ENCODE data around the gene DIAPH2. TPM values are rescaled to one million over a fixed set of nuclear protein-coding genes. Genes with fewer than 3 reads are reported as not detected.

DIAPH2 gene
- total and polyA plus RNA-seq, 12 donors: 1.8 to 13.6 (median 10.1) TPM

DNA sequence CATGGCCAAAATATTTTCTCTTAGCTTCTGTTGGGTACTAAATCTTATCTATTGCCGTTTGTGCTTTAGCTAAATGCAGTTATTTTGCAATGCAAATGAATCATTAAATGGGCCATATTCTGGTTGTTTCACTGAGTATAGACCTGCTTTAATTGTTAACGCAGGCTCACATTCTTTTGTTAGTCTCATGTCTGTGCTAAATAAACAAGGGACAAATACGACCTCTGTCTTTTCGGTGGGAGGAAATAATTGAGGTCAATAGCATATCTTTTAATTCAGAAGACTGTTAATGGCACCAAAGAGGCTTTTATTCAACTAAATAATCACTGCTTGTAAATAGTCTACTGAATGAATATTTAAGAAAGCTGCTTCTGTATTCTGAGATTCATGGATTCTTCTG, 76.9 kb downstream of the DIAPH2 start:
- H3K4me1 ChIP-seq: peaks cover 0 to 5% (median 0%) of the 10 kb centered on the region in 9 donors
- TF ChIP-seq, protein P1, sequence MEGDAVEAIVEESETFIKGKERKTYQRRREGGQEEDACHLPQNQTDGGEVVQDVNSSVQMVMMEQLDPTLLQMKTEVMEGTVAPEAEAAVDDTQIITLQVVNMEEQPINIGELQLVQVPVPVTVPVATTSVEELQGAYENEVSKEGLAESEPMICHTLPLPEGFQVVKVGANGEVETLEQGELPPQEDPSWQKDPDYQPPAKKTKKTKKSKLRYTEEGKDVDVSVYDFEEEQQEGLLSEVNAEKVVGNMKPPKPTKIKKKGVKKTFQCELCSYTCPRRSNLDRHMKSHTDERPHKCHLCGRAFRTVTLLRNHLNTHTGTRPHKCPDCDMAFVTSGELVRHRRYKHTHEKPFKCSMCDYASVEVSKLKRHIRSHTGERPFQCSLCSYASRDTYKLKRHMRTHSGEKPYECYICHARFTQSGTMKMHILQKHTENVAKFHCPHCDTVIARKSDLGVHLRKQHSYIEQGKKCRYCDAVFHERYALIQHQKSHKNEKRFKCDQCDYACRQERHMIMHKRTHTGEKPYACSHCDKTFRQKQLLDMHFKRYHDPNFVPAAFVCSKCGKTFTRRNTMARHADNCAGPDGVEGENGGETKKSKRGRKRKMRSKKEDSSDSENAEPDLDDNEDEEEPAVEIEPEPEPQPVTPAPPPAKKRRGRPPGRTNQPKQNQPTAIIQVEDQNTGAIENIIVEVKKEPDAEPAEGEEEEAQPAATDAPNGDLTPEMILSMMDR (IDR thresholded peaks at IDR 0.05): no peak
- peaks cover 0 to 14% (median 0%) of the 10 kb centered on the region in 9 donors for H3K36me3 ChIP-seq
- 51 to 63% methylated on average over 4 of the region's 4 CpGs for WGBS, 2 donors
- no peaks in the 10 kb centered on the region for H3K9me3 ChIP-seq
- peaks cover 0 to 8% (median 0%) of the 10 kb centered on the region in 7 donors for H3K27me3 ChIP-seq
- DNase-seq (no peak), ATAC-seq (no peak)
- intact Hi-C loops (cut with DNase I): no loop called here
- H3K4me3 ChIP-seq: no peak overlapping the region
- H3K27ac ChIP-seq: no peak overlapping the region

DNA sequence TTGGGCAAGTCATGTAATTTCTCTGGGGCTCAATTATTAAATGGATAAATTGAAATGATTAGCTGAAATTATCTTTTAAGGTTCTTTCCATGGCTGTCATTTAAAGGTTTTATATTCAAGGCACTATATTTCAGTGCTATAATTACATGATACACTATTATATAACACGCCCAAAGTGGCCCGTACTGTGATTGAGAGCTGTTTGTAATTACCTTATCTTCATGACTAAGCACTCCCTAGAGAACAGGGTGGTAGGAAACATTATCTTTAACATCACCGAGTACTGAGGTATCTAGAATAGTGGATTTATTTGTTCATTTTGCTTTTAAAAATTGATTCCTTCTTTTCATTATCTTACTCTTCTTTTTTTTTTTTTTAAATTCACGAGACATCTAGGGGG, 79.0 kb downstream of the DIAPH2 start:
- Histone ChIP-seq H3K27me3 (peaks cover 0 to 10% (median 0%) of the 10 kb centered on the region in 7 donors), H3K4me3 (no peak overlapping the region), H3K9me3 (no peaks in the 10 kb centered on the region), H3K4me1 (peaks cover 0 to 5% (median 0%) of the 10 kb centered on the region in 9 donors), H3K36me3 (peaks cover 0 to 7% (median 0%) of the 10 kb centered on the region in 9 donors), H3K27ac (no peak overlapping the region)
- intact Hi-C loops (cut with DNase I): no loop called here
- ATAC-seq: no peak
- no peak for DNase-seq
- TF ChIP-seq, protein P1 (IDR thresholded peaks at IDR 0.05): no peak
- WGBS, 2 donors: 54 to 64% methylated on average over 4 of the region's 4 CpGs

DNA sequence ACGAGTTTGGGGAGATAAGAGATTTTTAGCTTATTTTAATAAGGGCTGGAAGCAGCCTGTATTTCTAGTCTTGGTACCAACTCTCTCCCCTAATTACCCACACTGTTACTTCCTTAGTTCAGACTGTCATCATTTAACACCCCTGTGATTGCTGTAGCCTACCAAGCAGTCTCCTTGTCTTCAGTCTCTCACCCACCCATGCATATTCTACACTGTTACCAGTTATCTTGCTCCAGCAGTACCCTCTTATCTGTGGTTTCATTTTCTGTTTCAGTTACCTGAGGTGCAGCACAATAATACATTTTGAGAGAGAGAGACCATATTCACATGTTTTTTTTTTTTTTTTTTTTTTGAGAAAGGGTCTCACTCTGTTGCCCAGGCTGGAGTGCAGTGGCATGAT, 80.2 kb downstream of the DIAPH2 start:
- Histone ChIP-seq H3K4me1 (peaks cover 0 to 5% (median 0%) of the 10 kb centered on the region in 9 donors), H3K27ac (no peak overlapping the region), H3K4me3 (no peak overlapping the region), H3K9me3 (no peaks in the 10 kb centered on the region), H3K36me3 (no peaks in the 10 kb centered on the region), H3K27me3 (peaks cover 0 to 21% (median 0%) of the 10 kb centered on the region in 7 donors)
- 81 to 93% methylated on average over 1 of the region's 1 CpG for WGBS, 2 donors
- ATAC-seq (no peak), DNase-seq (no peak)
- TF ChIP-seq, protein P1 (IDR thresholded peaks at IDR 0.05): no peak
- intact Hi-C loops (cut with DNase I): no loop called here

DNA sequence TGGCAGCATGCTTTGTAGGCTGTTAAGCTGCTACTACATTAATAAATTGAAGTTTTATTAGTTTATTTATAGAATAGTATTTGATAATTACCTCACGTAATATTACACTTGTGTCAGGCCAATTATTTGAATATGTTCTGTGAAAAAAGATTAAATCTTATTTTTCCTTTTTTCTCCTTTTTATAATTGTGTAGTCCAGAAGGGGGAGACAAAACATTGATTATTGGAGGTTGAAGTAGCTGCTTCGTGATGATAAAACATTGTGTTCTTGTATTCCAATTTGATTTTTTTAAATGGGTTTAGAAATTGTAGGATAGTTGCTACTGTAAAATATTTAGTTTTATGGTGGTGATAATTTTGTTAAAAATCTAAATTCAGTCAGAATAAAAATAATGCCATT, 85.7 kb downstream of the DIAPH2 start:
- DNase-seq (no peak), ATAC-seq (no peak)
- H3K27ac ChIP-seq: no peak overlapping the region
- intact Hi-C loops (cut with DNase I): loop anchor here in 1 of 10 donors (10.0 kb wide), 1 partner anchor 74 kb away; no protein-coding TSS in a partner anchor
- peaks cover 0 to 13% (median 0%) of the 10 kb centered on the region in 7 donors for H3K27me3 ChIP-seq
- no peaks in the 10 kb centered on the region for H3K9me3 ChIP-seq
- WGBS, 2 donors: 31 to 35% methylated on average over 2 of the region's 2 CpGs
- H3K4me3 ChIP-seq: no peak overlapping the region
- TF ChIP-seq, protein P1 (IDR thresholded peaks at IDR 0.05): peak in 8 of 9 donors; percentile 7 to 57 (median 46)
- peaks cover 0 to 12% (median 0%) of the 10 kb centered on the region in 9 donors for H3K4me1 ChIP-seq
- H3K36me3 ChIP-seq: no peaks in the 10 kb centered on the region

All from heart right ventricle (tissue), 16 donors.